ENCODE measurements around the gene COL9A1.

Gene COL9A1

GRCh38 chr6:70258483-70258882, 44.4 kb downstream of the COL9A1 start:
- DNase-seq (ENCODE audit: low read depth in 2 of 2), result no peak
- H3K4me3 ChIP-seq (replicated peaks in 1 of 2; ENCODE audit: low read depth in 2 of 2, low read length in 2 of 2), result no peak overlapping the region
- no peak for TF ChIP-seq CTCF (IDR thresholded peaks at IDR 0.05; ENCODE audit: low read depth, low read length)

GRCh38 chr6:70257768-70258273, 45.1 kb downstream of the COL9A1 start:
- TF ChIP-seq CTCF (IDR thresholded peaks at IDR 0.05; ENCODE audit: low read depth, low read length), result no peak
- no peak overlapping the region for H3K4me3 ChIP-seq (replicated peaks in 1 of 2; ENCODE audit: low read depth in 2 of 2, low read length in 2 of 2)
- DNase-seq (ENCODE audit: low read depth in 2 of 2), result no peak

- DNase-seq (ENCODE audit: low read depth in 2 of 2), result no peak
- H3K4me3 ChIP-seq (replicated peaks in 1 of 2; ENCODE audit: low read depth in 2 of 2, low read length in 2 of 2), result no peak overlapping the region
- no peak for TF ChIP-seq CTCF (IDR thresholded peaks at IDR 0.05; ENCODE audit: low read depth, low read length)
Observed at GRCh38 chr6:70254784-70255183, 48.1 kb downstream of the COL9A1 start.

GRCh38 chr6:70253923-70254322, 49.0 kb downstream of the COL9A1 start:
- no peak for DNase-seq (ENCODE audit: low read depth in 2 of 2)
- no peak for TF ChIP-seq CTCF (IDR thresholded peaks at IDR 0.05; ENCODE audit: low read depth, low read length)
- no peak overlapping the region for H3K4me3 ChIP-seq (replicated peaks in 1 of 2; ENCODE audit: low read depth in 2 of 2, low read length in 2 of 2)

GRCh38 chr6:70252604-70253003, 50.3 kb downstream of the COL9A1 start:
- no peak overlapping the region for H3K4me3 ChIP-seq (replicated peaks in 1 of 2; ENCODE audit: low read depth in 2 of 2, low read length in 2 of 2)
- no peak for TF ChIP-seq CTCF (IDR thresholded peaks at IDR 0.05; ENCODE audit: low read depth, low read length)
- DNase-seq (ENCODE audit: low read depth in 2 of 2), result no peak

GRCh38 chr6:70246118-70246517, 56.8 kb downstream of the COL9A1 start:
- DNase-seq (ENCODE audit: low read depth in 2 of 2), result no peak
- no peak overlapping the region for H3K4me3 ChIP-seq (replicated peaks in 1 of 2; ENCODE audit: low read depth in 2 of 2, low read length in 2 of 2)
- TF ChIP-seq CTCF (IDR thresholded peaks at IDR 0.05; ENCODE audit: low read depth, low read length), result no peak

- H3K4me3 ChIP-seq (replicated peaks in 1 of 2; ENCODE audit: low read depth in 2 of 2, low read length in 2 of 2), result no peak overlapping the region
- no peak for TF ChIP-seq CTCF (IDR thresholded peaks at IDR 0.05; ENCODE audit: low read depth, low read length)
- no peak for DNase-seq (ENCODE audit: low read depth in 2 of 2)
Observed at GRCh38 chr6:70241991-70242420, 60.9 kb downstream of the COL9A1 start.

Measured in cardiac fibroblast (primary cell).